IMR-90 (cell line): ENCODE results near the gene WEE2. TPM values are rescaled to one million over a fixed set of nuclear protein-coding genes. Genes with fewer than 3 reads are reported as not detected.

Source experiments
- ATAC-seq: fragments of 200-7000 bp; cut with Tn5 transposase; 2 replicates; pipeline ENCODE4 v1.9.1; 2020; ENCODE audit warnings: low read depth, mild to moderate bottlenecking, moderate library complexity
- BruUV-seq: library from RNA; stranded (reverse); fragments of 400-500 nt; replicated peaks from 2 replicates; lab custom pipeline; 2021; lab: Mats Ljungman, UMichigan
- CTCF ChIA-PET: fragments of 300-600 bp; formaldehyde crosslinking; extraction: SDS; loops from one replicate; lab custom pipeline; 2021; ENCODE audit warnings: antibody characterized with exemption; lab: Yijun Ruan, JAX
- POLR2A ChIA-PET: fragments of 300-600 bp; sonication (Branson Sonifier 250); formaldehyde crosslinking; loops from one replicate; lab custom pipeline; 2022; ENCODE audit warnings: antibody characterized with exemption; ENCODE audit not compliant: unreplicated experiment; lab: Charles Lee
- DNase-seq: peaks from one replicate; pipeline ENCODE4 v3.0.0; 2013
- H2AFZ ChIP-seq: replicated peaks from 2 replicates; pipeline ENCODE3; 2013; ENCODE audit warnings: low read length, mild to moderate bottlenecking; ENCODE audit not compliant: poor library complexity
- H2AK5ac ChIP-seq: 2 replicates; pipeline ENCODE4 v1.6.1; 2013; ENCODE audit warnings: low read depth, low read length, inconsistent platforms
- H2AK9ac ChIP-seq: replicated peaks from 2 replicates; pipeline ENCODE3; 2013; ENCODE audit warnings: mild to moderate bottlenecking, low read depth, low read length, moderate library complexity; ENCODE audit not compliant: poor library complexity
- H2BK120ac ChIP-seq: 2 replicates; pipeline ENCODE4 v1.6.1; 2013; ENCODE audit warnings: low read depth, low read length, inconsistent platforms
- H2BK15ac ChIP-seq: 3 replicates; pipeline ENCODE4 v1.6.1; 2013; ENCODE audit warnings: low read depth, low read length, inconsistent platforms
- H2BK20ac ChIP-seq: 2 replicates; pipeline ENCODE4 v1.6.1; 2013; ENCODE audit warnings: low read depth, mild to moderate bottlenecking, inconsistent platforms, low read length, moderate library complexity
- H2BK5ac ChIP-seq: 2 replicates; pipeline ENCODE4 v1.6.1; 2013; ENCODE audit warnings: mild to moderate bottlenecking, low read depth, low read length, inconsistent platforms; ENCODE audit not compliant: poor library complexity, severe bottlenecking
- H3K14ac ChIP-seq: replicated peaks from 2 replicates; pipeline ENCODE4 v1.6.1; 2013; ENCODE audit warnings: low read depth, low read length, inconsistent platforms
- H3K18ac ChIP-seq: 2 replicates; pipeline ENCODE4 v1.6.1; 2013; ENCODE audit warnings: low read depth, low read length, control low read depth
- H3K23ac ChIP-seq: 2 replicates; pipeline ENCODE4 v1.6.1; 2013; ENCODE audit warnings: low read depth, low read length, inconsistent platforms
- H3K27ac ChIP-seq: 2 replicates; pipeline ENCODE4 v1.5.1; 2013; ENCODE audit warnings: mild to moderate bottlenecking, control low read depth, low read length; ENCODE audit not compliant: insufficient read depth
- H3K27me3 ChIP-seq: 2 replicates; pipeline ENCODE4 v1.6.1; 2013; ENCODE audit warnings: low read length; ENCODE audit not compliant: control insufficient read depth, insufficient read depth
- H3K36me3 ChIP-seq: 2 replicates; pipeline ENCODE4 v1.6.1; 2013; ENCODE audit warnings: low read length, mixed read lengths; ENCODE audit not compliant: control insufficient read depth, insufficient read depth
- H3K4ac ChIP-seq: 2 replicates; pipeline ENCODE4 v1.6.1; 2013; ENCODE audit warnings: low read depth, low read length, inconsistent platforms
- H3K4me1 ChIP-seq: 2 replicates; pipeline ENCODE4 v1.6.1; 2013; ENCODE audit warnings: low read length, mixed read lengths; ENCODE audit not compliant: control insufficient read depth, insufficient read depth
- H3K4me2 ChIP-seq: 2 replicates; pipeline ENCODE4 v1.6.1; 2013; ENCODE audit warnings: low read depth, mild to moderate bottlenecking, control low read depth, low read length, moderate library complexity
- H3K4me3 ChIP-seq: 2 replicates; pipeline ENCODE4 v1.5.1; 2013; ENCODE audit warnings: low read depth, mild to moderate bottlenecking, control low read depth, low read length, moderate library complexity; ENCODE audit not compliant: insufficient read depth
- H3K56ac ChIP-seq: 2 replicates; pipeline ENCODE4 v1.6.1; 2013; ENCODE audit warnings: low read length, inconsistent platforms; ENCODE audit not compliant: insufficient read depth; ENCODE audit errors: extremely low read depth
- H3K79me1 ChIP-seq, 2 experiments: 2 replicates each; pipeline ENCODE4 v1.6.1; 2013; ENCODE audit warnings: low read length in 2 of 2, inconsistent platforms in 1 of 2, low read depth in 1 of 2
- H3K9ac ChIP-seq: 2 replicates; pipeline ENCODE4 v1.6.1; 2013; ENCODE audit warnings: low read depth, low read length, control low read depth
- H3K9me1 ChIP-seq: 2 replicates; pipeline ENCODE4 v1.6.1; 2013; ENCODE audit warnings: low read length, inconsistent platforms; ENCODE audit not compliant: insufficient read depth
- H3K9me3 ChIP-seq: 2 replicates; pipeline ENCODE4 v1.6.1; 2013; ENCODE audit warnings: low read length; ENCODE audit not compliant: control insufficient read depth, insufficient read depth
- H4K20me1 ChIP-seq: 2 replicates; pipeline ENCODE4 v1.6.1; 2013; ENCODE audit warnings: low read length, inconsistent platforms; ENCODE audit not compliant: insufficient read depth
- H4K5ac ChIP-seq: 2 replicates; pipeline ENCODE4 v1.6.1; 2013; ENCODE audit warnings: mild to moderate bottlenecking, low read depth, low read length, control low read depth
- H4K8ac ChIP-seq, 2 experiments: 2 replicates each; pipeline ENCODE4 v1.6.1; 2013; ENCODE audit warnings: low read depth in 2 of 2, low read length in 2 of 2, control low read depth in 1 of 2, inconsistent platforms in 1 of 2
- H4K91ac ChIP-seq: 2 replicates; pipeline ENCODE4 v1.6.1; 2013; ENCODE audit warnings: low read depth, low read length, inconsistent platforms; ENCODE audit not compliant: insufficient read depth
- MAFK ChIP-seq: IDR thresholded peaks from 2 replicates; pipeline ENCODE4 v1.6.1; 2012; ENCODE audit warnings: low read depth, low read length, improper control_type of control experiment
- NFE2L2 ChIP-seq: fragments of 150-350 bp; IDR thresholded peaks from 2 replicates; pipeline ENCODE4 v1.6.1; 2016; ENCODE audit warnings: low read depth, mild to moderate bottlenecking, low read length
- WGBS, 2 experiments: methylation state at CpG; one replicate each; pipeline versions ENCODE4 v1.1.5 to v1.1.7; 2013; ENCODE audit warnings: missing lambda C conversion rate in 2 of 2; ENCODE audit not compliant: insufficient read length in 1 of 2; ENCODE audit errors: extremely low coverage in 2 of 2; 5-methylcytosine and 5-hydroxymethylcytosine counted together
- dilution Hi-C: fragments of 300-500 bp; cut with HindIII; formaldehyde crosslinking; loops from one replicate; pipeline ENCODE4 v1.14.3; 2018; ENCODE audit warnings: low sequenced_read_pairs; ENCODE audit not compliant: unreplicated experiment
- in situ Hi-C: fragments of 300-500 bp; cut with MboI; formaldehyde crosslinking; loops from 3 replicates; pipeline ENCODE4 v1.14.3; 2019; ENCODE audit warnings: low sequenced_read_pairs, inconsistent platforms, mixed read lengths
- intact Hi-C: fragments of 100-400 bp; cut with micrococcal nuclease; formaldehyde crosslinking; loops from 2 replicates; pipeline ENCODE4 v1.10.0; 2022
- polyA plus RNA-seq, 3 experiments: library from polyadenylated mRNA; depleted of rRNA; stranded (reverse); fragments of >200 nt; gene quantifications; 2 replicates each; pipeline ENCODE4 v1.2.3, GENCODE V29; 2012; ENCODE audit warnings: low replicate concordance in 1 of 3
- total RNA-seq: library from RNA; depleted of rRNA; stranded (reverse); fragments of >200 nt; gene quantifications from 2 replicates; pipeline ENCODE4 v1.2.3, GENCODE V29; 2012

The WEE2 gene
- total and polyA plus RNA-seq, 2 of the 4 experiments (the other 2 are of a cell fraction): not detected

GRCh38 chr7:141742229-141742628 is 34.1 kb downstream of the WEE2 start:
- Histone ChIP-seq H3K27me3 (no peaks in the 10 kb centered on the region), H4K91ac (no peak overlapping the region), H4K20me1 (no peaks in the 10 kb centered on the region), H3K14ac (no peak overlapping the region), H3K27ac (no peak overlapping the region), H3K79me1 (peaks cover 13 to 20% of the 10 kb centered on the region in 2 experiments; a peak in 3 of 4 replicates), H3K4me2 (no peak overlapping the region), H3K56ac (no peak overlapping the region), H2BK15ac (no peak overlapping the region), H4K8ac (no peak overlapping the region), H2AFZ (no peak overlapping the region), H3K18ac (no peak overlapping the region), H3K4me1 (no peaks in the 10 kb centered on the region; the same call in 1 of the 2 replicates), H2BK120ac (no peak overlapping the region), H2AK5ac (no peak overlapping the region), H2AK9ac (no peak overlapping the region), H3K4ac (no peak overlapping the region), H3K4me3 (no peak overlapping the region), H2BK5ac (no peak overlapping the region), H3K36me3 (peaks cover 29% of the 10 kb centered on the region), H3K23ac (no peak overlapping the region), H4K5ac (no peak overlapping the region), H2BK20ac (no peak overlapping the region), H3K9me1 (peaks cover 5% of the 10 kb centered on the region; the same call in 1 of the 2 replicates), H3K9ac (no peak overlapping the region), H3K9me3 (no peaks in the 10 kb centered on the region)
- dilution Hi-C loops (no loop called here), intact Hi-C loops (no loop called here), in situ Hi-C loops (no loop called here)
- no CpG with 5 or more reads among the region's 1 CpG for WGBS, 2 experiments
- TF ChIP-seq MAFK (no peak), NFE2L2 (no peak)
- DNase-seq (peak; percentile 4), ATAC-seq (no peak)
- CTCF ChIA-PET: no interaction called here
- POLR2A ChIA-PET: no interaction called here
- no TSS peak for BruUV-seq
